C4-2B (cell line): ENCODE data around the gene LARP4B.

Source experiments
- ZFX ChIP-seq: fragments of 450-650 bp; IDR thresholded peaks from 2 replicates; pipeline ENCODE4 v1.6.1; 2017
- TF ChIP-seq, protein P1 (sequence below): fragments of 450-650 bp; conservative IDR thresholded peaks from 2 replicates; pipeline ENCODE4 v1.5.1; 2017; ENCODE audit warnings: mild to moderate bottlenecking

DNA sequence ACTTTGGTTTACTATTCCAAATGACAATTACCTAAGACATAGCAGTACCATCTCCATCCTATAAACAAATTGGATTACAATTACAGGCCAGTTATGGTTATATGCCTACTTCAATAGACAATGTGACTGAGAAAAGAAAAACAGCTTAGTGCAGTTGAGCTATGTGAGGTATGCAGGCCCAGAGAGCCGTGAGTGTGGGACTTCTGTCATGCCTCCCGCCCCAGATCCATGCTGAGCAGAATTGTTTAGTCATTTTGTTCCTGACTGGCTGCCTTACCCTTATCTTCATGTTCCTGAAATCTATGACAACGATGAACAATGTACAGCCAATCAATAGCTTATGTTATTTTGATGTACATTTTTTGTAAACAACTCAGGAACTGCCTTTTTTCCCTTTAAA is 21.7 kb downstream of the LARP4B start:
- TF ChIP-seq, protein P1, sequence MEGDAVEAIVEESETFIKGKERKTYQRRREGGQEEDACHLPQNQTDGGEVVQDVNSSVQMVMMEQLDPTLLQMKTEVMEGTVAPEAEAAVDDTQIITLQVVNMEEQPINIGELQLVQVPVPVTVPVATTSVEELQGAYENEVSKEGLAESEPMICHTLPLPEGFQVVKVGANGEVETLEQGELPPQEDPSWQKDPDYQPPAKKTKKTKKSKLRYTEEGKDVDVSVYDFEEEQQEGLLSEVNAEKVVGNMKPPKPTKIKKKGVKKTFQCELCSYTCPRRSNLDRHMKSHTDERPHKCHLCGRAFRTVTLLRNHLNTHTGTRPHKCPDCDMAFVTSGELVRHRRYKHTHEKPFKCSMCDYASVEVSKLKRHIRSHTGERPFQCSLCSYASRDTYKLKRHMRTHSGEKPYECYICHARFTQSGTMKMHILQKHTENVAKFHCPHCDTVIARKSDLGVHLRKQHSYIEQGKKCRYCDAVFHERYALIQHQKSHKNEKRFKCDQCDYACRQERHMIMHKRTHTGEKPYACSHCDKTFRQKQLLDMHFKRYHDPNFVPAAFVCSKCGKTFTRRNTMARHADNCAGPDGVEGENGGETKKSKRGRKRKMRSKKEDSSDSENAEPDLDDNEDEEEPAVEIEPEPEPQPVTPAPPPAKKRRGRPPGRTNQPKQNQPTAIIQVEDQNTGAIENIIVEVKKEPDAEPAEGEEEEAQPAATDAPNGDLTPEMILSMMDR, result no peak
- TF ChIP-seq ZFX, result no peak
